Chondrocyte (in vitro differentiated cells): ENCODE data around the gene FAM81B. TPM values are rescaled to one million over a fixed set of nuclear protein-coding genes. Genes with fewer than 3 reads are reported as not detected.
A peak's percentile ranks its signal among the peaks of the same experiment; 100 is the strongest.

Experiments
- DNase-seq: peaks from one replicate; pipeline ENCODE4 v3.0.0; 2021; ENCODE audit warnings: mixed read lengths, low spot score
- H3K27ac Mint-ChIP-seq: one replicate; pipeline ENCODE4 v1.8.0; 2021; ENCODE audit warnings: mild to moderate bottlenecking, moderate library complexity, mixed read lengths; ENCODE audit not compliant: unreplicated experiment
- H3K27me3 Mint-ChIP-seq: 2 replicates; pipeline ENCODE4 v1.8.0; 2021; ENCODE audit warnings: low read depth, mixed read lengths
- H3K36me3 Mint-ChIP-seq: 2 replicates; pipeline ENCODE4 v1.8.0; 2021; ENCODE audit warnings: low read depth, mixed read lengths
- H3K4me1 Mint-ChIP-seq: 2 replicates; pipeline ENCODE4 v1.8.0; 2021; ENCODE audit warnings: low read depth, mild to moderate bottlenecking, mixed read lengths
- H3K4me3 Mint-ChIP-seq: one replicate; pipeline ENCODE4 v1.8.0; 2021; ENCODE audit warnings: mild to moderate bottlenecking, moderate library complexity, mixed read lengths; ENCODE audit not compliant: unreplicated experiment
- H3K9me3 Mint-ChIP-seq: 2 replicates; pipeline ENCODE4 v1.8.0; 2021; ENCODE audit warnings: low read depth, mixed read lengths
- CTCF ChIP-seq: fragments of 200-600 bp; sonication (generic); IDR thresholded peaks from 2 replicates; pipeline ENCODE4 v1.5.0; 2021; ENCODE audit warnings: antibody characterized with exemption, mild to moderate bottlenecking, moderate library complexity
- total RNA-seq: library from RNA; stranded (reverse); gene quantifications from 3 replicates; pipeline ENCODE4 v1.2.1, GENCODE V29; 2021

The FAM81B gene
- total RNA-seq, 1 donor from 2014 or later: not detected

- DNase-seq: no peak
- Mint-ChIP-seq H3K9me3 (no peaks in the 10 kb centered on the region), H3K36me3 (no peaks in the 10 kb centered on the region), H3K4me3 (no peak overlapping the region), H3K4me1 (peaks cover 15% of the 10 kb centered on the region), H3K27ac (no peak overlapping the region), H3K27me3 (peaks cover 5% of the 10 kb centered on the region)
- no peak for TF ChIP-seq CTCF
Observed at GRCh38 chr5:95441636-95442035, 50.5 kb downstream of the FAM81B start.

DNA sequence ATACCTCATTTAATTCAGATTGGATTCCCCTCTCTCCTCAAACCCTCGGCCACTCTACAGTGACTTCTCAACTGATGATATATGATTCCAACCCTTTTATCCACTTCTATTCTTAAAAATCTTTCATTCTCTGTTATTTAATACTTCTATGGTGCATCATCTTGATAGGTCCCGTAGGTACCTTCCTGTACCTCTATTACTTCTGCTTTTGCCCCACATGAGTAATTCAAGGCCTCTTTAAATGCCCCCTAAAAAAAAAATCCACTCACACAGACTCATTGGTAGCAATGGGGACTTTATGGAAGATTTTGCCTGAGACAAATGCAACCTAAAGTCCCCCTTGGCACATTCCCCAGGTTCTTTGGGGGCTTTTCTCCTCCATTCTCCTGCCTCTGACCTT, 54.3 kb downstream of the FAM81B start:
- DNase-seq: no peak
- no peak overlapping the region for H3K4me3 Mint-ChIP-seq
- H3K27ac Mint-ChIP-seq: peak overlapping the region; percentile 71
- TF ChIP-seq CTCF: no peak
- H3K9me3 Mint-ChIP-seq: no peaks in the 10 kb centered on the region
- peaks cover 5% of the 10 kb centered on the region for H3K27me3 Mint-ChIP-seq
- H3K36me3 Mint-ChIP-seq: no peaks in the 10 kb centered on the region
- peaks cover 32% of the 10 kb centered on the region for H3K4me1 Mint-ChIP-seq

GRCh38 chr5:95445995-95446394, 54.8 kb downstream of the FAM81B start:
- no peak overlapping the region for H3K4me3 Mint-ChIP-seq
- peak overlapping the region; percentile 71 for H3K27ac Mint-ChIP-seq
- H3K9me3 Mint-ChIP-seq: no peaks in the 10 kb centered on the region
- H3K27me3 Mint-ChIP-seq: peaks cover under 1% of the 10 kb centered on the region
- peaks cover 32% of the 10 kb centered on the region for H3K4me1 Mint-ChIP-seq
- H3K36me3 Mint-ChIP-seq: no peaks in the 10 kb centered on the region
- DNase-seq: no peak
- no peak for TF ChIP-seq CTCF

DNA sequence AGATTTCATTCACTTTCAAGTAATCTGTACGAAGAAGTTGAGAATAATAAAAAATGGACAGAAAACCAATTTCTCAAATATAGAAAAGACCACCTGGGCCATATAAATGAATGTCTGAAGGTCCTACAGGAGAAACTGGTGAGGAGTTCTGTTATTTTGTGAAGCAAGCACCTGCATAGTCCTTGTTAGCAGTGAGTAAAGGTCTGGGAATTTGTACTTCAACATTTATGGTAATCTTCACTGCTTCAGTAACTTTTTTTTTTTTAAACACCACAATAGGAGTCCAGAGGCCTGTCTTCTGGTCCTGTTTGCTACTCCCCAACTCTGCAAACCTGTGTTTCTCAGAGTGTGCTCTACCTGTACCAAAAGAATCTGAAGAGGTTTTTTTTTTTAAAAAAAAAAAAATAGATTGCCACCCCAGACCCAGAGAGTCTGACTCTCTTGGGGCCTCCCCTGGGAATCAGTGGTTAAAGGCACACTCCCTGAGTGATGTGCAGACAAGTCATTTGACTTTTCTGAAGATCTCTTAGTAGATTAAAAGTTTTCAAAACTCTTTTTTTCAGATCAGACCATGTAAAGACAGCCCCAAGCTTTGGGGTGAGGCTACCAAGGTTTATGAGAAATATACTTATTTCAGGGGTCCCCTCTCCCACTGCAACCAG, 55.5 kb downstream of the FAM81B start:
- peaks cover 32% of the 10 kb centered on the region for H3K4me1 Mint-ChIP-seq
- no peak overlapping the region for H3K4me3 Mint-ChIP-seq
- peak overlapping the region; percentile 18 for H3K27ac Mint-ChIP-seq
- no peak for DNase-seq
- no peak for TF ChIP-seq CTCF
- no peaks in the 10 kb centered on the region for H3K36me3 Mint-ChIP-seq
- H3K27me3 Mint-ChIP-seq: no peaks in the 10 kb centered on the region
- H3K9me3 Mint-ChIP-seq: no peaks in the 10 kb centered on the region

DNA sequence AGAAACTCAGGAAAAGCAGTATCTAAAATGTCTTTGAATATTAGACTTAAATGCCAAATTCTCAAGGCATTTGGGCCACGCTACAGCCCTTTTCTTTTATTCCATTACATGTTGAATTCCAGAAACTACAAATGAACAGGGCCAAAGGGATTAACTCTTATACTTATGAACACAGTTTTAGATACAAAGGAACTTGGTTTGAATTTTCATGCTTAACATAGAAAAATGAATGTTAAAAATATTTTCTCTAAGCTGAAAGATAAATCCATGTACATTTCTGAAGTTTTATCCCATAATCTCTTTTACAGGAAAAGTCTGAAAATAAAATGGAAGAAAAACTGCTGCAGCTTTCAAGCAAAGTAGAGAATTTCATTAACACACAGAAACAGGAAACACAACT, 56.8 kb downstream of the FAM81B start:
- no peaks in the 10 kb centered on the region for H3K27me3 Mint-ChIP-seq
- DNase-seq: no peak
- H3K9me3 Mint-ChIP-seq: no peaks in the 10 kb centered on the region
- H3K36me3 Mint-ChIP-seq: no peaks in the 10 kb centered on the region
- no peak for TF ChIP-seq CTCF
- H3K4me3 Mint-ChIP-seq: no peak overlapping the region
- peaks cover 32% of the 10 kb centered on the region for H3K4me1 Mint-ChIP-seq
- no peak overlapping the region for H3K27ac Mint-ChIP-seq
